ENCODE results near the gene TTC19. TPM values are rescaled to one million over a fixed set of nuclear protein-coding genes. Genes with fewer than 3 reads are reported as not detected.

The TTC19 gene
- polyA plus RNA-seq, 2 donors, result 10.3 to 13.9 TPM

GRCh38 chr17:16023881-16024280 is 24.3 kb downstream of the TTC19 start:
- Histone ChIP-seq H3K27me3 (ENCODE audit: control insufficient read depth in 1 of 2, insufficient read depth in 2 of 2, low read length in 2 of 2) (no peaks in the 10 kb centered on the region), H3K4me1 (ENCODE audit: control insufficient read depth in 2 of 2, insufficient read depth in 2 of 2, low read length in 1 of 2) (no peaks in the 10 kb centered on the region), H3K4me3 (ENCODE audit: low read depth in 1 of 2, low read length in 2 of 2) (no peak overlapping the region), H3K36me3 (ENCODE audit: control insufficient read depth in 2 of 2, insufficient read depth in 2 of 2, low read length in 1 of 2) (peaks cover 4 to 11% of the 10 kb centered on the region in 2 donors), H3K9me3 (ENCODE audit: control insufficient read depth in 2 of 2, insufficient read depth in 1 of 2, low read depth in 1 of 2, low read length in 1 of 2) (no peaks in the 10 kb centered on the region), H3K27ac (ENCODE audit: low read depth in 2 of 2, low read length in 1 of 2) (no peak overlapping the region)
- WGBS, 2 donors, result 73 to 84% methylated on average over 4 of the region's 4 CpGs

GRCh38 chr17:16025202-16025601 is 25.6 kb downstream of the TTC19 start:
- Histone ChIP-seq H3K27ac (ENCODE audit: low read depth in 2 of 2, low read length in 1 of 2) (no peak overlapping the region), H3K4me3 (ENCODE audit: low read depth in 1 of 2, low read length in 2 of 2) (no peak overlapping the region), H3K27me3 (ENCODE audit: control insufficient read depth in 1 of 2, insufficient read depth in 2 of 2, low read length in 2 of 2) (no peaks in the 10 kb centered on the region), H3K4me1 (ENCODE audit: control insufficient read depth in 2 of 2, insufficient read depth in 2 of 2, low read length in 1 of 2) (no peaks in the 10 kb centered on the region), H3K36me3 (ENCODE audit: control insufficient read depth in 2 of 2, insufficient read depth in 2 of 2, low read length in 1 of 2) (peaks cover 4 to 15% of the 10 kb centered on the region in 2 donors), H3K9me3 (ENCODE audit: control insufficient read depth in 2 of 2, insufficient read depth in 1 of 2, low read depth in 1 of 2, low read length in 1 of 2) (no peaks in the 10 kb centered on the region)
- 86 to 92% methylated on average over 1 of the region's 1 CpG for WGBS, 2 donors

- peaks cover 4 to 12% of the 10 kb centered on the region in 2 donors for H3K36me3 ChIP-seq (ENCODE audit: control insufficient read depth in 2 of 2, insufficient read depth in 2 of 2, low read length in 1 of 2)
- H3K27ac ChIP-seq (ENCODE audit: low read depth in 2 of 2, low read length in 1 of 2), result no peak overlapping the region
Observed at GRCh38 chr17:16026895-16027294, 27.3 kb downstream of the TTC19 start.

DNA sequence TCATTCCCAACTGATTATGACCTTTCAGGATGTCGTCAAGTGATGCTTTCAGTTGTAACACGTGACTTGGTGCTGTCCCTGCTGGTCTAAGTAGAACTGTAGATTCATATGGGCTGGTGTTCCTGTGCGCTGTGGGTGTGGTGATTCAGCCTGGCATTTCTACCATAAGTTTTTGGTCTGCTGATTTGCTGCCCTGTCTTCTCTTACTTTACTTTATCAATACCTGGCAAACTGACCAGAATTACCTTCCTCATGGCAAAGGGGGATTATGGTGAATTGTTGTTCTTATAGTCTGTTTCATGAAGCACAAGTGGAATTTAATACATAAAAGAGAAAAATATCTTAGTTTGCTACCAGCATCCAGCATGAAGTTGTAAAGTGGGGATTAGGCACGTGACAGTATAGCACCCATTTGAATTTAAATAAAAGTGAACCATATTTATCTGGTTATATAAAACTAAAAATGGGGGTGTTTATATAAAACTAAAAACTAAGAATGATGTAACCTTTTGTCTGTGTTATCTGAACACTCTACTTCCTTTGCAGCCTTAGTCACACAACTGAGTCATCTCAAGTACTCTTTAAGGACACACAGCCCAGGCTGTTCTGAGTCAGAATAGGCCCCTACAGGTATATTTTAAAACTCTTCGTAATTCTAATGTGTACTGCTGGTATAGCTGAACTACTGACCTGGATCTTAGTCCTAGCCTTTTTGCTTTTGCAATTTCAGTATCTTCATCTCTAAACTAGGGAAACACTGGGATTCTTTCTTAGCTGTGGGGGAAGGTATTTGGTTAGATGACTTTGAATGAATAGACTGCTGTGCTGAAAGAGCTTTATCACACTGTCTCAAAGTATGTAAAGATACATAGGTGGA is 28.3 kb downstream of the TTC19 start:
- no peaks in the 10 kb centered on the region for H3K4me1 ChIP-seq (ENCODE audit: control insufficient read depth in 2 of 2, insufficient read depth in 2 of 2, low read length in 1 of 2)
- peaks cover 4 to 13% of the 10 kb centered on the region in 2 donors for H3K36me3 ChIP-seq (ENCODE audit: control insufficient read depth in 2 of 2, insufficient read depth in 2 of 2, low read length in 1 of 2)
- H3K4me3 ChIP-seq (ENCODE audit: low read depth in 1 of 2, low read length in 2 of 2), result no peak overlapping the region
- H3K27me3 ChIP-seq (ENCODE audit: control insufficient read depth in 1 of 2, insufficient read depth in 2 of 2, low read length in 2 of 2), result no peaks in the 10 kb centered on the region
- 58 to 68% methylated on average over 5 of the region's 5 CpGs for WGBS, 2 donors
- H3K9me3 ChIP-seq (ENCODE audit: control insufficient read depth in 2 of 2, insufficient read depth in 1 of 2, low read depth in 1 of 2, low read length in 1 of 2), result no peaks in the 10 kb centered on the region
- peak overlapping the region in 1 of 2 donors; percentile 65 for H3K27ac ChIP-seq (ENCODE audit: low read depth in 2 of 2, low read length in 1 of 2)

More at GRCh38 chr17:16026895-16027294, 27.3 kb downstream of the TTC19 start:
- Histone ChIP-seq H3K9me3 (ENCODE audit: control insufficient read depth in 2 of 2, insufficient read depth in 1 of 2, low read depth in 1 of 2, low read length in 1 of 2) (no peaks in the 10 kb centered on the region), H3K4me1 (ENCODE audit: control insufficient read depth in 2 of 2, insufficient read depth in 2 of 2, low read length in 1 of 2) (no peaks in the 10 kb centered on the region), H3K27me3 (ENCODE audit: control insufficient read depth in 1 of 2, insufficient read depth in 2 of 2, low read length in 2 of 2) (no peaks in the 10 kb centered on the region), H3K4me3 (ENCODE audit: low read depth in 1 of 2, low read length in 2 of 2) (no peak overlapping the region)
- 89 to 95% methylated on average over 5 of the region's 5 CpGs for WGBS, 2 donors

DNA sequence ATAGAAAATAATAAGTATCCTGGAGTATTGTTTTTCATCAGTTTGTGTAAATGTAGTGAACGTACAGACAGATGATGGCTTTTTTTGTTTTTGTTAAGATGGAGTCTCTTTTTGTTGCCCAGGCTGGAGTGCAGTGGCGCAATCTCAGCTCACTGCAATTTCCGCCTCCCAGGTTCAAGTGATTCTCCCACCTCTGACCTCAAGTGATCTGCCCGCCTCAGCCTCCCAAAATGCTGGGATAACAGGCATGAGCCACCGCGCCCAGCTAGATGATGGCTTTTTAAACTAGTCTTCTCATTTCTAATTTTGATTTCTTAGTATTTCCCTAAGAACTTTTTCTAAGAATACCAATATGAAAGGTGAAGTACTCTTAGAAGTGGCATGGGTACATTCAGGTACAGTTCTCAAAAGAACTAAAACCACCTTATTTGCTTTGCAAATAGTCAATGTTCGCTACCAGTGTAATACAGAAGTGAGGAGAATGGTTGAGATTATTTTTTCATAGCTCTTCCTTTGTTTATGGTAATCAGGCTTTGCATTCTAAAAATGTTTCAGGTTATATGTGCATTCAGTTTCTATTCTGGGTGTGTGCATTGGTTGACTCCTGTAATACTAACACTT is 34.2 kb downstream of the TTC19 start:
- WGBS, 2 donors, result 94 to 95% methylated on average over 7 of the region's 7 CpGs
- Histone ChIP-seq H3K4me1 (ENCODE audit: control insufficient read depth in 2 of 2, insufficient read depth in 2 of 2, low read length in 1 of 2) (no peaks in the 10 kb centered on the region), H3K36me3 (ENCODE audit: control insufficient read depth in 2 of 2, insufficient read depth in 2 of 2, low read length in 1 of 2) (peaks cover 6 to 15% of the 10 kb centered on the region in 2 donors), H3K4me3 (ENCODE audit: low read depth in 1 of 2, low read length in 2 of 2) (no peak overlapping the region), H3K27me3 (ENCODE audit: control insufficient read depth in 1 of 2, insufficient read depth in 2 of 2, low read length in 2 of 2) (no peaks in the 10 kb centered on the region), H3K9me3 (ENCODE audit: control insufficient read depth in 2 of 2, insufficient read depth in 1 of 2, low read depth in 1 of 2, low read length in 1 of 2) (no peaks in the 10 kb centered on the region), H3K27ac (ENCODE audit: low read depth in 2 of 2, low read length in 1 of 2) (no peak overlapping the region)

- Histone ChIP-seq H3K27me3 (ENCODE audit: control insufficient read depth in 1 of 2, insufficient read depth in 2 of 2, low read length in 2 of 2) (no peaks in the 10 kb centered on the region), H3K27ac (ENCODE audit: low read depth in 2 of 2, low read length in 1 of 2) (no peak overlapping the region), H3K36me3 (ENCODE audit: control insufficient read depth in 2 of 2, insufficient read depth in 2 of 2, low read length in 1 of 2) (peaks cover 6 to 20% of the 10 kb centered on the region in 2 donors), H3K4me3 (ENCODE audit: low read depth in 1 of 2, low read length in 2 of 2) (no peak overlapping the region), H3K4me1 (ENCODE audit: control insufficient read depth in 2 of 2, insufficient read depth in 2 of 2, low read length in 1 of 2) (no peaks in the 10 kb centered on the region), H3K9me3 (ENCODE audit: control insufficient read depth in 2 of 2, insufficient read depth in 1 of 2, low read depth in 1 of 2, low read length in 1 of 2) (no peaks in the 10 kb centered on the region)
- WGBS, 2 donors, result 93 to 95% methylated on average over 2 of the region's 2 CpGs
Observed at GRCh38 chr17:16036261-16036660, 36.6 kb downstream of the TTC19 start.

- no peak overlapping the region for H3K4me3 ChIP-seq (ENCODE audit: low read depth in 1 of 2, low read length in 2 of 2)
- no peak overlapping the region for H3K27ac ChIP-seq (ENCODE audit: low read depth in 2 of 2, low read length in 1 of 2)
- H3K36me3 ChIP-seq (ENCODE audit: control insufficient read depth in 2 of 2, insufficient read depth in 2 of 2, low read length in 1 of 2), result peaks cover 8 to 20% of the 10 kb centered on the region in 2 donors
- H3K27me3 ChIP-seq (ENCODE audit: control insufficient read depth in 1 of 2, insufficient read depth in 2 of 2, low read length in 2 of 2), result no peaks in the 10 kb centered on the region
- no peaks in the 10 kb centered on the region for H3K4me1 ChIP-seq (ENCODE audit: control insufficient read depth in 2 of 2, insufficient read depth in 2 of 2, low read length in 1 of 2)
- no peaks in the 10 kb centered on the region for H3K9me3 ChIP-seq (ENCODE audit: control insufficient read depth in 2 of 2, insufficient read depth in 1 of 2, low read depth in 1 of 2, low read length in 1 of 2)
Observed at GRCh38 chr17:16037636-16038035, 38.0 kb downstream of the TTC19 start.

DNA sequence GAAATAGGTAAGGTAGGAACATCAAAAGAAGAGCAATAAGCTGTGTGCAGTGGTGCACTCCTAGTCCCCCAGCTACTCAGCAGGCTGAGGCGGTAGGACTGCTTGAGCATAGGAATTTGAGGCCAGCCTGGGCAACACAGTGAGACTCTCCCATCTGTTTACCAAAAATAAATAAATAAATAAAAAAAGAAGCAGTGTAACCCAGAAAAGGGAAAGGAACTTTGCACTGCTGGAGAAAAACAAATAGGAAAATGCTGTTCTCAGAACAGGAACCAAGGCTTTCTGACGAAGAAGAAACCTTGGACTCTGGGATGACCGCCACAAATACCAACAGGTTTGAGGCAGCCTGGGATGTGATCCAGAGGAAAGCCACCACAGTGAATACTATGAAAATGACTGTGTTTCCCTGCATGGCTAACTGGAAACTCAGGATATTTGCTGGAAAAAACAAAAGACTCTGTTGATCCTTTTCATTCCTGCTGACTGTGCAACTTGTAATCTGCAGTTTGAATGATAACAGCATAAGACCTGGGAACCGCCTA is 41.2 kb downstream of the TTC19 start:
- Histone ChIP-seq H3K36me3 (ENCODE audit: control insufficient read depth in 2 of 2, insufficient read depth in 2 of 2, low read length in 1 of 2) (peaks cover 13 to 24% of the 10 kb centered on the region in 2 donors), H3K4me1 (ENCODE audit: control insufficient read depth in 2 of 2, insufficient read depth in 2 of 2, low read length in 1 of 2) (no peaks in the 10 kb centered on the region), H3K9me3 (ENCODE audit: control insufficient read depth in 2 of 2, insufficient read depth in 1 of 2, low read depth in 1 of 2, low read length in 1 of 2) (no peaks in the 10 kb centered on the region), H3K27me3 (ENCODE audit: control insufficient read depth in 1 of 2, insufficient read depth in 2 of 2, low read length in 2 of 2) (no peaks in the 10 kb centered on the region), H3K4me3 (ENCODE audit: low read depth in 1 of 2, low read length in 2 of 2) (no peak overlapping the region), H3K27ac (ENCODE audit: low read depth in 2 of 2, low read length in 1 of 2) (no peak overlapping the region)
- WGBS, 2 donors, result 73 to 92% methylated on average over 4 of the region's 4 CpGs

DNA sequence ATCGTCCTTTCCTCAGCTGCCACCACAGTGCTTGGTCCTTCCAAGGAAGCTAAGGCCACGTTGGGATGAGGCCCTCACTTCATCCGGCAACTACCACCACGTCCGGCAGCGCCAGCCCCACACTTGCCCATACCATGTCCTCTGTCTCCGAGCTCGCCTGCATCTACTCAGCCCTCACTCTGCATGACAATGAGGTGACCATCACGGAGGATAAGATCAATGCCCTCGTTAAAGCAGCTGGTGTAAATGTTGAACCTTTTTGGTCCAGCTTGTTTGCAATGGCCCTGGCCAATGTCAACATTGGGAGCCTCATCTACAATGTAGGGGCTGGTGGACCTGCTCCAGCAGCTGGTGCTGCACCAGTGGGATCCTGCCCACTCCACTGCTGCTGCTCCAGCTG is 44.9 kb downstream of the TTC19 start:
- Histone ChIP-seq H3K27me3 (ENCODE audit: control insufficient read depth in 1 of 2, insufficient read depth in 2 of 2, low read length in 2 of 2) (no peaks in the 10 kb centered on the region), H3K4me1 (ENCODE audit: control insufficient read depth in 2 of 2, insufficient read depth in 2 of 2, low read length in 1 of 2) (no peaks in the 10 kb centered on the region), H3K36me3 (ENCODE audit: control insufficient read depth in 2 of 2, insufficient read depth in 2 of 2, low read length in 1 of 2) (peaks cover 20 to 25% of the 10 kb centered on the region in 2 donors), H3K9me3 (ENCODE audit: control insufficient read depth in 2 of 2, insufficient read depth in 1 of 2, low read depth in 1 of 2, low read length in 1 of 2) (no peaks in the 10 kb centered on the region), H3K4me3 (ENCODE audit: low read depth in 1 of 2, low read length in 2 of 2) (no peak overlapping the region), H3K27ac (ENCODE audit: low read depth in 2 of 2, low read length in 1 of 2) (no peak overlapping the region)
- WGBS, 2 donors, result 87% methylated on average over 10 of the region's 10 CpGs
